ENCODE data around the gene DFFB.

DFFB gene

GRCh38 chr1:3898475-3898735 is 41.1 kb downstream of the DFFB start:
- no peak for TF ChIP-seq CTCF (IDR thresholded peaks at IDR 0.05; ENCODE audit: insufficient read depth, low read length, missing control alignments)
- H3K4me3 ChIP-seq (ENCODE audit: low read depth, low read length) = no peak overlapping the region
- CTCF ChIA-PET = interaction anchor here (1.6 kb wide), 1 partner anchor 9 kb away, joined by 5 read pairs; no protein-coding TSS in a partner anchor
- no peak for DNase-seq (ENCODE audit: low read depth, low spot score)
- POLR2A ChIA-PET = no interaction called here

GRCh38 chr1:3898994-3899753 is 41.9 kb downstream of the DFFB start:
- ChIA-PET CTCF (interaction anchor here (1.0 to 1.6 kb wide), 2 partner anchors 10 to 13 kb away, joined by 3 to 5 read pairs; no protein-coding TSS in a partner anchor), POLR2A (interaction anchor here (1.3 to 1.5 kb wide), 2 partner anchors 14 to 42 kb away, joined by 3 to 6 read pairs; partner anchors contain the start of genes CEP104 and DFFB)
- DNase-seq (ENCODE audit: low read depth, low spot score) = no peak
- peak overlapping the region; percentile 96 for H3K4me3 ChIP-seq (ENCODE audit: low read depth, low read length)
- TF ChIP-seq CTCF (IDR thresholded peaks at IDR 0.05; ENCODE audit: insufficient read depth, low read length, missing control alignments) = peak; percentile 11

GRCh38 chr1:3899754-3900149 is 42.5 kb downstream of the DFFB start:
- no peak for TF ChIP-seq CTCF (IDR thresholded peaks at IDR 0.05; ENCODE audit: insufficient read depth, low read length, missing control alignments)
- ChIA-PET CTCF (interaction anchor here (1.0 to 1.6 kb wide), 2 partner anchors 11 to 13 kb away, joined by 3 to 5 read pairs; no protein-coding TSS in a partner anchor), POLR2A (interaction anchor here (0.6 to 1.5 kb wide), 3 partner anchors 14 to 43 kb away, joined by 3 to 6 read pairs (median 3); partner anchors contain the start of genes CEP104 and DFFB)
- no peak for DNase-seq (ENCODE audit: low read depth, low spot score)
- peak overlapping the region; percentile 96 for H3K4me3 ChIP-seq (ENCODE audit: low read depth, low read length)

- ChIA-PET CTCF (interaction anchor here (1.0 to 1.6 kb wide), 2 partner anchors 11 to 14 kb away, joined by 3 to 5 read pairs; no protein-coding TSS in a partner anchor), POLR2A (interaction anchor here (0.6 to 1.5 kb wide), 3 partner anchors 14 to 44 kb away, joined by 3 to 6 read pairs (median 3); partner anchors contain the start of genes CEP104 and DFFB)
- TF ChIP-seq CTCF (IDR thresholded peaks at IDR 0.05; ENCODE audit: insufficient read depth, low read length, missing control alignments) = no peak
- DNase-seq (ENCODE audit: low read depth, low spot score) = peak; percentile 92
- peak within 1 kb of the TSS; percentile 96 for H3K4me3 ChIP-seq (ENCODE audit: low read depth, low read length)
These were observed 43.1 kb downstream of the DFFB start, which contains the start of gene C1orf174 for GRCh38 chr1:3900150-3900968. TSS of gene C1orf174 (minus strand) at chr1:3900272. CDS start at chr1:3900186, 86 bp downstream.

GRCh38 chr1:3900969-3901529 is 43.8 kb downstream of the DFFB start:
- DNase-seq (ENCODE audit: low read depth, low spot score) = peak; percentile 51
- no peak for TF ChIP-seq CTCF (IDR thresholded peaks at IDR 0.05; ENCODE audit: insufficient read depth, low read length, missing control alignments)
- POLR2A ChIA-PET = no interaction called here
- H3K4me3 ChIP-seq (ENCODE audit: low read depth, low read length) = peak overlapping the region; percentile 96
- CTCF ChIA-PET = no interaction called here
